ENCODE measurements around the gene MUL1.

Gene MUL1

GRCh38 chr1:20486457-20487235 lies 21.3 kb downstream of the MUL1 start (continued):
- no peak for TF ChIP-seq ZNF580 (tag by site-specific recombination; IDR thresholded peaks at IDR 0.05)
- no peak for TF ChIP-seq ZNF138 (tag by site-specific recombination; IDR thresholded peaks at IDR 0.05; ENCODE audit: borderline replicate concordance)
- TF ChIP-seq ZSCAN5A (tag by site-specific recombination; IDR thresholded peaks at IDR 0.05) = no peak
- TF ChIP-seq CTCF (tag by site-specific recombination; IDR thresholded peaks at IDR 0.05) = no peak
- TF ChIP-seq ZNF449 (tag by site-specific recombination; IDR thresholded peaks at IDR 0.05) = peak; percentile 82
- TF ChIP-seq TCF7L2 (IDR thresholded peaks at IDR 0.05; ENCODE audit: borderline replicate concordance, low read depth, low read length) = no peak
- no peak for TF ChIP-seq ZNF658 (tag by site-specific recombination; IDR thresholded peaks at IDR 0.05)
- TF ChIP-seq ZNF624 (tag by site-specific recombination; IDR thresholded peaks at IDR 0.05) = no peak
- no peak for TF ChIP-seq ZNF473 (tag by site-specific recombination; IDR thresholded peaks at IDR 0.05)
- TF ChIP-seq IKZF3 (tag by site-specific recombination; IDR thresholded peaks at IDR 0.05) = peak; percentile 78
- TF ChIP-seq AEBP2 (tag by site-specific recombination; IDR thresholded peaks at IDR 0.05; ENCODE audit: borderline replicate concordance) = no peak
- no peak for TF ChIP-seq ZNF391 (tag by site-specific recombination; IDR thresholded peaks at IDR 0.05; ENCODE audit: borderline replicate concordance, low read depth)
- peak; percentile 32; the same call in 1 of the 2 replicates for TF ChIP-seq ZBTB21 (tag by site-specific recombination; IDR thresholded peaks at IDR 0.05)
- TF ChIP-seq ZNF488 (tag by site-specific recombination; IDR thresholded peaks at IDR 0.05) = no peak
- TF ChIP-seq OVOL3 (tag by site-specific recombination; IDR thresholded peaks at IDR 0.05) = no peak
- no peak; the same call in 1 of the 2 replicates for TF ChIP-seq ZEB2 (tag by site-specific recombination; IDR thresholded peaks at IDR 0.05)
- TF ChIP-seq ZNF596 (tag by site-specific recombination; IDR thresholded peaks at IDR 0.05) = no peak
- TF ChIP-seq ZNF121 (tag by site-specific recombination; IDR thresholded peaks at IDR 0.05) = no peak
- TF ChIP-seq ZNF19 (tag by site-specific recombination; IDR thresholded peaks at IDR 0.05; ENCODE audit: low read depth) = no peak
- 0 out of 2 replicates have a peak, but pooled peaks have one; percentile 25 for TF ChIP-seq ZNF777 (tag by site-specific recombination; IDR thresholded peaks at IDR 0.05; ENCODE audit: borderline replicate concordance)
- no peak for TF ChIP-seq ZNF292 (tag by site-specific recombination; IDR thresholded peaks at IDR 0.05; ENCODE audit: borderline replicate concordance, low read depth)
- TF ChIP-seq ZFP41 (tag by site-specific recombination; IDR thresholded peaks at IDR 0.05; ENCODE audit: borderline replicate concordance) = no peak
- no peak for TF ChIP-seq ZBTB44 (tag by site-specific recombination; IDR thresholded peaks at IDR 0.05)
- no peak; the same call in 1 of the 2 replicates for TF ChIP-seq ZNF692 (tag by site-specific recombination; IDR thresholded peaks at IDR 0.05)
- TF ChIP-seq ZNF394 (tag by site-specific recombination; IDR thresholded peaks at IDR 0.05; ENCODE audit: borderline replicate concordance) = no peak
- no peak for TF ChIP-seq ZNF510 (tag by site-specific recombination; IDR thresholded peaks at IDR 0.05; ENCODE audit: insufficient replicate concordance)
- TF ChIP-seq ZNF239 (tag by site-specific recombination; IDR thresholded peaks at IDR 0.05) = no peak

All from HEK293 (cell line).